K562 (cell line): ENCODE results near the gene PLA2G12B. TPM values are rescaled to one million over a fixed set of nuclear protein-coding genes. Genes with fewer than 3 reads are reported as not detected.

Experiments
- ATAC-seq: fragments of 200-7000 bp; cut with Tn5 transposase; 3 replicates; pipeline ENCODE4 v1.9.1; 2020; ENCODE audit warnings: moderate library complexity
- BruUV-seq: library from RNA; stranded (reverse); fragments of 400-500 nt; replicated peaks from 2 replicates; lab custom pipeline; 2021; lab: Mats Ljungman, UMichigan
- CTCF ChIA-PET: fragments of 300-600 bp; formaldehyde crosslinking; extraction: SDS; loops from one replicate; lab custom pipeline; 2021; ENCODE audit warnings: low intra/inter-chr PET ratio; lab: Yijun Ruan, JAX
- POLR2A ChIA-PET: fragments of 300-600, 350-650 bp; sonication (Branson Sonifier 250); formaldehyde crosslinking; extraction: SDS; loops from one replicate; lab custom pipeline; 2021; ENCODE audit warnings: antibody characterized with exemption, inconsistent platforms; lab: Yijun Ruan, JAX
- DNase-seq, 4 experiments: peaks; one replicate each; pipeline versions ENCODE4 v3.0.0 to v3.0.0-alpha.2; 2011 to 2018; ENCODE audit warnings: low spot score in 3 of 4, mixed read lengths in 3 of 4; ENCODE audit errors: extremely low read depth in 1 of 4
- FAIRE-seq: peaks from 2 replicates; lab custom pipeline; 2011; peaks lifted over from hg19 to GRCh38; lab: Jason Lieb, UNC
- H2AFZ ChIP-seq: 2 replicates; pipeline ENCODE4 v1.6.0; 2011; ENCODE audit warnings: low read depth, low read length, control low read depth, inconsistent platforms
- H3K27ac ChIP-seq: fragments of 200-600 bp; 3 replicates; pipeline ENCODE4 v1.8.0; 2011; ENCODE audit warnings: low read depth, mild to moderate bottlenecking, control low read depth, inconsistent platforms, low read length, moderate library complexity, mixed read lengths; ENCODE audit errors: extremely low read depth
- H3K27me3 ChIP-seq, 2 experiments: fragments of 300-600 bp in 1 of 2; 2 replicates in 1 of 2; 3 replicates in 1 of 2; pipeline versions ENCODE4 v1.6.0 to v1.8.0; 2011; ENCODE audit warnings: inconsistent platforms in 2 of 2, low read length in 2 of 2, mild to moderate bottlenecking in 1 of 2, mixed read lengths in 1 of 2, moderate library complexity in 1 of 2; ENCODE audit not compliant: control insufficient read depth in 2 of 2, insufficient read depth in 2 of 2
- H3K36me3 ChIP-seq: fragments of 300-600 bp; 3 replicates; pipeline ENCODE4 v1.8.0; 2011; ENCODE audit warnings: mild to moderate bottlenecking, low read length, inconsistent platforms; ENCODE audit not compliant: control insufficient read depth, insufficient read depth
- H3K4me1 ChIP-seq, 2 experiments: fragments of 200-600 bp in 1 of 2; replicated peaks in 1 of 2; 2 replicates in 1 of 2; 3 replicates in 1 of 2; pipeline versions ENCODE4 v1.5.1 to v1.8.0; 2011; ENCODE audit warnings: inconsistent platforms in 2 of 2, low read length in 2 of 2, mild to moderate bottlenecking in 1 of 2, mixed read lengths in 1 of 2, moderate library complexity in 1 of 2; ENCODE audit not compliant: control insufficient read depth in 2 of 2, insufficient read depth in 2 of 2
- H3K4me2 ChIP-seq: 2 replicates; pipeline ENCODE4 v1.6.1; 2011; ENCODE audit warnings: low read length, control low read depth, inconsistent platforms, mixed read lengths; ENCODE audit not compliant: insufficient read depth
- H3K4me3 ChIP-seq: fragments of 200-600 bp; sonication (generic), shearing (Covaris generic); 2 replicates; pipeline ENCODE4 v1.5.1; 2016; ENCODE audit warnings: control low read depth, inconsistent platforms
- H3K79me2 ChIP-seq: fragments of 200-600 bp; 3 replicates; pipeline ENCODE4 v1.8.0; 2011; ENCODE audit warnings: low read length, inconsistent platforms; ENCODE audit not compliant: control insufficient read depth, insufficient read depth
- H3K9ac ChIP-seq, 2 experiments: 2 replicates each; pipeline versions ENCODE4 v1.6.0 to v1.6.1; 2011; ENCODE audit warnings: low read depth in 2 of 2, low read length in 2 of 2, control low read depth in 1 of 2, inconsistent platforms in 1 of 2, mild to moderate bottlenecking in 1 of 2, mixed read lengths in 1 of 2; ENCODE audit not compliant: insufficient read depth in 1 of 2
- H3K9me1 ChIP-seq: one replicate; pipeline ENCODE4 v1.6.0; 2011; ENCODE audit warnings: inconsistent platforms, mild to moderate bottlenecking, low read length, moderate library complexity; ENCODE audit not compliant: control insufficient read depth, insufficient read depth
- H3K9me3 ChIP-seq: replicated peaks from 2 replicates; pipeline ENCODE4 v1.5.1; 2011; ENCODE audit warnings: low read depth, low read length, inconsistent platforms; ENCODE audit not compliant: control insufficient read depth, insufficient read depth
- H4K20me1 ChIP-seq: replicated peaks from 2 replicates; pipeline ENCODE4 v1.6.1; 2011; ENCODE audit warnings: low read length, inconsistent platforms, mixed read lengths; ENCODE audit not compliant: control insufficient read depth, insufficient read depth
- BCOR ChIP-seq: fragments of 450-650 bp; IDR thresholded peaks from 2 replicates; pipeline ENCODE4 v1.6.1; 2016
- DEAF1 ChIP-seq: fragments of 450-650 bp; formaldehyde crosslinking; IDR thresholded peaks from 2 replicates; pipeline ENCODE4 v1.4.0; 2020; ENCODE audit warnings: mild to moderate bottlenecking, moderate library complexity
- FIP1L1 ChIP-seq: fragments of 200-400 bp; formaldehyde crosslinking; IDR thresholded peaks from 2 replicates; pipeline ENCODE4 v1.6.1; 2018; ENCODE audit warnings: mild to moderate bottlenecking, low read depth, low read length; ENCODE audit not compliant: poor library complexity, severe bottlenecking
- FOXO4 ChIP-seq: fragments of 450-650 bp; formaldehyde crosslinking; IDR thresholded peaks from 2 replicates; pipeline ENCODE4 v1.4.0; 2020; ENCODE audit warnings: mild to moderate bottlenecking, moderate library complexity
- PHB ChIP-seq: fragments of 250-450 bp; sonication (Bioruptor Pico); IDR thresholded peaks from 2 replicates; pipeline ENCODE4 v1.5.0; 2021
- SIRT6 ChIP-seq: IDR thresholded peaks from one replicate; pipeline ENCODE4 v1.6.1; 2012; ENCODE audit warnings: low read depth, mild to moderate bottlenecking, control low read depth, inconsistent platforms, low read length, moderate library complexity
- SMC3 ChIP-seq: conservative IDR thresholded peaks from 2 replicates; pipeline ENCODE4 v1.6.1; 2011; ENCODE audit warnings: low read depth, low read length, improper control_type of control experiment; ENCODE audit not compliant: insufficient read depth
- TBP ChIP-seq: optimal IDR thresholded peaks from 2 replicates; pipeline ENCODE3; 2011; ENCODE audit warnings: low read depth, low read length, improper control_type of control experiment
- TFAP4 ChIP-seq: sonication (generic); formaldehyde crosslinking; IDR thresholded peaks from 2 replicates; pipeline ENCODE4 v1.8.0; 2022; ENCODE audit warnings: missing genetic modification reagents, mild to moderate bottlenecking, moderate library complexity, borderline replicate concordance
- ZNF124 ChIP-seq: sonication (generic); formaldehyde crosslinking; IDR thresholded peaks from 2 replicates; pipeline ENCODE4 v1.8.1; 2022; ENCODE audit warnings: missing genetic modification reagents
- ZNF165 ChIP-seq: fragments of 250-450 bp; sonication (Bioruptor Pico); IDR thresholded peaks from 2 replicates; pipeline ENCODE4 v1.4.0; 2020; ENCODE audit warnings: borderline replicate concordance
- ZNF197 ChIP-seq: fragments of 200-800 bp; sonication (Bioruptor generic); IDR thresholded peaks from 2 replicates; pipeline ENCODE4 v1.6.1; 2016; ENCODE audit warnings: low read depth, missing genetic modification characterization, missing compliant biosample characterization
- ZNF282 ChIP-seq: sonication (generic); formaldehyde crosslinking; IDR thresholded peaks from 2 replicates; pipeline ENCODE4 v1.8.1; 2023; ENCODE audit warnings: missing genetic modification reagents
- WGBS: fragments of 100-300 bp; shearing (Covaris generic); methylation state at CpG from one replicate; pipeline ENCODE4 v1.1.6; 2016; ENCODE audit warnings: low coverage, mixed read lengths; ENCODE audit not compliant: insufficient coverage; ENCODE audit errors: missing lambda C conversion rate; 5-methylcytosine and 5-hydroxymethylcytosine counted together
- in situ Hi-C: fragments of 300-500 bp; cut with MboI; formaldehyde crosslinking; loops from 4 replicates; pipeline ENCODE4 v1.15.0; 2018; ENCODE audit warnings: inconsistent platforms, mixed read lengths
- intact Hi-C: fragments of 100-400 bp; cut with micrococcal nuclease; formaldehyde crosslinking; loops from 2 replicates; pipeline ENCODE4 v1.14.2; 2022
- polyA plus RNA-seq, 8 experiments: library from polyadenylated mRNA; depleted of rRNA in 4 of 8; stranded (reverse) in 5 of 8; unstranded in 3 of 8; fragments of >200 nt; fragmentation: Nextera tagmentation in 2 of 8; fragmentation: Illumina TruSeq in 1 of 8; extraction: Ambion mirVana in 2 of 8; extraction: Trizol in 1 of 8; gene quantifications; 2 replicates each; pipeline versions ENCODE4 v1.2.1 to v1.2.3, GENCODE V29; 2011 to 2014; ENCODE audit warnings: inconsistent platforms in 1 of 8, missing spikeins in 1 of 8
- total RNA-seq, 7 experiments: library from RNA; depleted of rRNA in 6 of 7; stranded (reverse); fragments of >200 nt in 6 of 7; fragmentation: Illumina TruSeq in 2 of 7; extraction: Trizol in 2 of 7; gene quantifications; 2 replicates each; pipeline versions ENCODE4 v1.2.1 to v1.2.3, GENCODE V29; 2011 to 2021; ENCODE audit warnings: low replicate concordance in 1 of 7

PLA2G12B gene
- total and polyA plus RNA-seq, 9 of the 15 experiments (the other 6 are each of a cell fraction or from before 2014, with no cell fraction given), result not detected

GRCh38 chr10:72951760-72952159 is 2.8 kb downstream of the PLA2G12B start (continued):
- TF ChIP-seq DEAF1 (CRISPR knock-in tag), result no peak
- TF ChIP-seq ZNF282, result no peak
- no peak for TF ChIP-seq ZNF124

GRCh38 chr10:72948762-72949161 is 5.8 kb downstream of the PLA2G12B start:
- Histone ChIP-seq H3K9me3 (no peaks in the 10 kb centered on the region), H3K4me1 (no peaks in the 10 kb centered on the region; a peak in 1 of 5 replicates), H3K9me1 (no peaks in the 10 kb centered on the region), H3K79me2 (no peaks in the 10 kb centered on the region), H2AFZ (no peak overlapping the region), H3K9ac (no peak overlapping the region), H3K27me3 (peaks cover 0 to 5% of the 10 kb centered on the region in 2 experiments; a peak in 3 of 5 replicates), H3K36me3 (no peaks in the 10 kb centered on the region), H4K20me1 (no peaks in the 10 kb centered on the region), H3K4me2 (no peak overlapping the region), H3K27ac (no peak overlapping the region), H3K4me3 (no peak overlapping the region)
- TF ChIP-seq SMC3 (no peak), SIRT6 (no peak), ZNF197 (CRISPR knock-in tag) (no peak), ZNF165 (CRISPR knock-in tag) (no peak), TFAP4 (no peak), BCOR (no peak), TBP (no peak), FIP1L1 (no peak), PHB (CRISPR knock-in tag) (no peak), FOXO4 (CRISPR knock-in tag) (no peak)
- in situ Hi-C loops (no loop called here), intact Hi-C loops (no loop called here)
- WGBS, result under 1% methylated on average over 6 of the region's 6 CpGs
- BruUV-seq, result no TSS peak
- ATAC-seq, result 0 out of 3 replicates have a peak, but pooled peaks have one; percentile 38
- peak in 2 of 4 experiments; percentile 15 to 20 for DNase-seq
- ChIA-PET CTCF (no interaction called here), POLR2A (interaction anchor here (0.8 to 1.0 kb wide), 4 partner anchors 9 to 48 kb away, joined by 3 to 4 read pairs (median 3); no protein-coding TSS in a partner anchor)
- FAIRE-seq, result no peak
